Caco-2 (cell line): ENCODE measurements around the gene NR4A3. TPM values are rescaled to one million over a fixed set of nuclear protein-coding genes. Genes with fewer than 3 reads are reported as not detected.
A peak's percentile ranks its signal among the peaks of the same experiment; 100 is the strongest.
"Not testable (repeated sequence)": the region's sequence is repeated elsewhere in the genome, so short reads cannot be mapped to it uniquely, and the experiment has no call there.

Experiments used
- BruUV-seq: library from RNA; stranded (reverse); fragments of 400-500 nt; replicated peaks from 2 replicates; lab custom pipeline; 2021; lab: Mats Ljungman, UMichigan
- CTCF ChIA-PET: fragments of 300-600 bp; sonication (Branson Sonifier 250); formaldehyde crosslinking; loops from one replicate; lab custom pipeline; 2022; ENCODE audit warnings: antibody characterized with exemption; lab: Charles Lee
- POLR2A ChIA-PET: fragments of 300-600 bp; sonication (Branson Sonifier 250); formaldehyde crosslinking; loops from one replicate; lab custom pipeline; 2022; ENCODE audit warnings: antibody characterized with exemption; lab: Charles Lee
- DNase-seq, 2 experiments: peaks; one replicate each; pipeline versions ENCODE4 v3.0.0 to v3.0.0-alpha.2; 2020 to 2022
- H3K27me3 ChIP-seq: replicated peaks from 2 replicates; pipeline ENCODE4 v1.6.0; 2011; ENCODE audit warnings: low read length; ENCODE audit not compliant: control insufficient read depth, insufficient read depth
- H3K36me3 ChIP-seq: 2 replicates; pipeline ENCODE4 v1.5.1; 2011; ENCODE audit warnings: low read length; ENCODE audit not compliant: control insufficient read depth, insufficient read depth
- H3K4me1 ChIP-seq: fragments of 250-450 bp; sonication (Bioruptor Pico); 2 replicates; pipeline ENCODE4 v1.5.1; 2020; ENCODE audit warnings: mild to moderate bottlenecking
- H3K4me3 ChIP-seq: 2 replicates; pipeline ENCODE4 v1.5.1; 2011; ENCODE audit warnings: low read depth, mild to moderate bottlenecking, control low read depth, low read length
- H3K9me3 ChIP-seq: fragments of 250-450 bp; sonication (Bioruptor Pico); 2 replicates; pipeline ENCODE4 v1.5.1; 2020; ENCODE audit warnings: mild to moderate bottlenecking, moderate library complexity
- H3K27ac Mint-ChIP-seq: one replicate; pipeline ENCODE4 v1.8.0; 2022; ENCODE audit warnings: mixed read lengths; ENCODE audit not compliant: unreplicated experiment
- H3K27me3 Mint-ChIP-seq: one replicate; pipeline ENCODE4 v1.8.0; 2022; ENCODE audit warnings: mixed read lengths; ENCODE audit not compliant: insufficient read depth, unreplicated experiment
- H3K36me3 Mint-ChIP-seq: one replicate; pipeline ENCODE4 v1.8.0; 2022; ENCODE audit warnings: mild to moderate bottlenecking, mixed read lengths; ENCODE audit not compliant: insufficient read depth, unreplicated experiment
- H3K4me1 Mint-ChIP-seq: one replicate; pipeline ENCODE4 v1.8.0; 2022; ENCODE audit warnings: low read depth, mixed read lengths; ENCODE audit not compliant: unreplicated experiment
- H3K4me3 Mint-ChIP-seq: one replicate; pipeline ENCODE4 v1.8.0; 2022; ENCODE audit warnings: mild to moderate bottlenecking, moderate library complexity, mixed read lengths; ENCODE audit not compliant: unreplicated experiment
- H3K9me3 Mint-ChIP-seq: one replicate; pipeline ENCODE4 v1.8.0; 2022; ENCODE audit warnings: mixed read lengths; ENCODE audit not compliant: unreplicated experiment
- intact Hi-C: fragments of 100-400 bp; cut with micrococcal nuclease; formaldehyde crosslinking; loops from one replicate; pipeline ENCODE4 v1.10.0; 2022; ENCODE audit not compliant: unreplicated experiment
- total RNA-seq: library from RNA; stranded (reverse); gene quantifications from 2 replicates; pipeline ENCODE4 v1.2.3, GENCODE V29; 2022
- TF ChIP-seq, protein P1 (sequence below), 2 experiments: fragments of 200-600 bp in 1 of 2; IDR thresholded peaks; 1 replicate in 1 of 2; 2 replicates in 1 of 2; pipeline versions ENCODE4 v1.5.1 to v1.8.0; 2011 to 2022; ENCODE audit warnings: antibody characterized with exemption in 1 of 2, control low read depth in 1 of 2, inconsistent platforms in 1 of 2, low read depth in 1 of 2, low read length in 1 of 2, mild to moderate bottlenecking in 1 of 2, moderate library complexity in 1 of 2; ENCODE audit not compliant: insufficient read depth in 1 of 2, severe bottlenecking in 1 of 2, unreplicated experiment in 1 of 2

Gene NR4A3
- total RNA-seq, 1 experiment from 2014 or later = 0.39 TPM

DNA sequence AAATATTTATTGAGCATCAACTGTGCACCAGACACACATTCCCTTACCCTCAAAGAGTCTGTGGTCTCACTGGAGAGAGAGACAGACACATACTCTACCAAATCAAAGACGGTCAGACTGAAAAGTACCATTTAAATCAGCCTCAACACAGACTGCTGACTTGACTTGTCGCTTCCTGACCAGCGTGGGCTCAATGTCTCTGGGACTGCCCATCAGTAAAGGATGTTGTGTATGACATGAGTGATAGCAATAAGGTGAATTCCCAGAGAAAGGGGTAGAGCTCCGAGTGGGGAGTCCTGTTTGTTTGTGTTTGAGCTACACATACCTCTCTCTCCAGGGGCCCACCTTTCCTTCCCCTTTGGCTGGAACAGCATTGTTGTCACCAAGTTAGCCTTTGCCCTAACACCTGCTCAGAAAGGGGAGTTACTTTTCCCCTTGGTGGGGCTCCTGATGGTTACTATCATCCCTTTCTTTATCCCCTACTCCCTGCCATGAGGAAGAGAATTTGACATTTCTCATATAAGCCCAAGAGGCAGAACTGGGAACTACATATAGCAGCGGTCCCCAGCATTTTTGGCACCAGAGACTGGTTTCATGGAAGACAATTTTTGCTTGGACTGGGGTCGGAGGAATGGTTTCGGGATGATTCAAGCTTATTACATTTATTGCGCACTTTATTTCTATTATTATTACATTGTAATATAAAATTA lies 33.9 kb downstream of the NR4A3 start:
- H3K27me3 Mint-ChIP-seq = no peaks in the 10 kb centered on the region

DNA sequence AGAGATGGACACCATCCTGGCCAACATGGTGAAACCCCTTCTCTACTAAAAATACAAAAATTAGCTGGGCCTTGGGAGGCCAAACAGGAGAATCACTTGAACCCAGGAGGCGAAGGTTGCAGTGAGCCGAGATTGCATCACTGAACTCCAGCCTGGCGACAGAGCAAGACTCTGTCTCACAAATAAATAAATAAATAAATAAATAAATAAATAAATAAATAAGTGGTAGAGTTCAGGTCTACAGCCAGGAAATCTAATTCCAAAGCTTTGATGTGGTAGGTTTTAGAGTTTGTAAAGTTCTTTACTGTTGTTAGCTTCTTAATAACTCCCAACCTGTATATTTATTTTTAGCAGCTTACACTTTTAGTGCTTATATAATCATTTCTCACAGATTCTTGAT lies 35.9 kb downstream of the NR4A3 start:
- H3K36me3 ChIP-seq, H3K4me3 ChIP-seq, H3K4me1 Mint-ChIP-seq, H3K4me1 ChIP-seq, BruUV-seq, POLR2A ChIA-PET, intact Hi-C loops, DNase-seq, H3K9me3 Mint-ChIP-seq, H3K4me3 Mint-ChIP-seq, H3K9me3 ChIP-seq, CTCF ChIA-PET, H3K27me3 Mint-ChIP-seq, H3K36me3 Mint-ChIP-seq, H3K27me3 ChIP-seq, H3K27ac Mint-ChIP-seq: not testable (repeated sequence)

More for the DNA sequence above, 33.9 kb downstream of the NR4A3 start:
- no peak overlapping the region for H3K4me3 ChIP-seq
- H3K4me1 Mint-ChIP-seq = no peaks in the 10 kb centered on the region
- CTCF ChIA-PET = interaction anchor here (0.7 kb wide), 1 partner anchor 51 kb away, joined by 3 read pairs; the partner anchor contains the start of gene STX17
- no peaks in the 10 kb centered on the region for H3K9me3 ChIP-seq
- no peaks in the 10 kb centered on the region for H3K36me3 Mint-ChIP-seq
- H3K27ac Mint-ChIP-seq = no peak overlapping the region
- no peak for DNase-seq
- intact Hi-C loops = no loop called here
- TF ChIP-seq, protein P1, sequence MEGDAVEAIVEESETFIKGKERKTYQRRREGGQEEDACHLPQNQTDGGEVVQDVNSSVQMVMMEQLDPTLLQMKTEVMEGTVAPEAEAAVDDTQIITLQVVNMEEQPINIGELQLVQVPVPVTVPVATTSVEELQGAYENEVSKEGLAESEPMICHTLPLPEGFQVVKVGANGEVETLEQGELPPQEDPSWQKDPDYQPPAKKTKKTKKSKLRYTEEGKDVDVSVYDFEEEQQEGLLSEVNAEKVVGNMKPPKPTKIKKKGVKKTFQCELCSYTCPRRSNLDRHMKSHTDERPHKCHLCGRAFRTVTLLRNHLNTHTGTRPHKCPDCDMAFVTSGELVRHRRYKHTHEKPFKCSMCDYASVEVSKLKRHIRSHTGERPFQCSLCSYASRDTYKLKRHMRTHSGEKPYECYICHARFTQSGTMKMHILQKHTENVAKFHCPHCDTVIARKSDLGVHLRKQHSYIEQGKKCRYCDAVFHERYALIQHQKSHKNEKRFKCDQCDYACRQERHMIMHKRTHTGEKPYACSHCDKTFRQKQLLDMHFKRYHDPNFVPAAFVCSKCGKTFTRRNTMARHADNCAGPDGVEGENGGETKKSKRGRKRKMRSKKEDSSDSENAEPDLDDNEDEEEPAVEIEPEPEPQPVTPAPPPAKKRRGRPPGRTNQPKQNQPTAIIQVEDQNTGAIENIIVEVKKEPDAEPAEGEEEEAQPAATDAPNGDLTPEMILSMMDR (IDR thresholded peaks at IDR 0.05; ENCODE audit: insufficient read depth in 1 of 2, low read depth in 1 of 2, low read length in 1 of 2, severe bottlenecking in 1 of 2, unreplicated experiment in 1 of 2) = peak in 1 of 2 experiments; percentile 35
- BruUV-seq = no TSS peak
- no peaks in the 10 kb centered on the region for H3K4me1 ChIP-seq
- H3K9me3 Mint-ChIP-seq = no peaks in the 10 kb centered on the region
- H3K4me3 Mint-ChIP-seq = no peak overlapping the region
- H3K27me3 ChIP-seq = no peaks in the 10 kb centered on the region; the same call in 1 of the 2 replicates
- POLR2A ChIA-PET = no interaction called here
- H3K36me3 ChIP-seq = no peaks in the 10 kb centered on the region

GRCh38 chr9:99858087-99858486 lies 36.4 kb downstream of the NR4A3 start:
- H3K36me3 Mint-ChIP-seq = no peaks in the 10 kb centered on the region
- Histone ChIP-seq H3K4me1 (no peaks in the 10 kb centered on the region), H3K9me3 (no peaks in the 10 kb centered on the region), H3K36me3 (no peaks in the 10 kb centered on the region), H3K27me3 (no peaks in the 10 kb centered on the region; the same call in 1 of the 2 replicates), H3K4me3 (no peak overlapping the region)
- no peak for DNase-seq
- ChIA-PET POLR2A (no interaction called here), CTCF (no interaction called here)
- TF ChIP-seq, protein P1 (IDR thresholded peaks at IDR 0.05; ENCODE audit: insufficient read depth in 1 of 2, low read depth in 1 of 2, low read length in 1 of 2, severe bottlenecking in 1 of 2, unreplicated experiment in 1 of 2) = no peak
- no peaks in the 10 kb centered on the region for H3K27me3 Mint-ChIP-seq
- intact Hi-C loops = no loop called here
- H3K27ac Mint-ChIP-seq = no peak overlapping the region
- no peak overlapping the region for H3K4me3 Mint-ChIP-seq
- no TSS peak for BruUV-seq
- no peaks in the 10 kb centered on the region for H3K9me3 Mint-ChIP-seq
- H3K4me1 Mint-ChIP-seq = no peaks in the 10 kb centered on the region
